Glomerular visceral epithelial cell (primary cell): ENCODE measurements around the gene PSMC3IP.
"Not testable (repeated sequence)": the region's sequence is repeated elsewhere in the genome, so short reads cannot be mapped to it uniquely, and the experiment has no call there.

Experiments
- DNase-seq: peaks from one replicate; pipeline ENCODE4 v3.0.0-alpha.2; 2016; ENCODE audit errors: extremely low spot score

PSMC3IP gene, protein sequence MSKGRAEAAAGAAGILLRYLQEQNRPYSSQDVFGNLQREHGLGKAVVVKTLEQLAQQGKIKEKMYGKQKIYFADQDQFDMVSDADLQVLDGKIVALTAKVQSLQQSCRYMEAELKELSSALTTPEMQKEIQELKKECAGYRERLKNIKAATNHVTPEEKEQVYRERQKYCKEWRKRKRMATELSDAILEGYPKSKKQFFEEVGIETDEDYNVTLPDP

GRCh38 chr17:42577532-42578281 is at the start of gene PSMC3IP:
TSS of gene PSMC3IP (minus strand) at chr17:42577729. CDS start at chr17:42577686, 43 bp downstream.
- peak; percentile 95 for DNase-seq

DNA sequence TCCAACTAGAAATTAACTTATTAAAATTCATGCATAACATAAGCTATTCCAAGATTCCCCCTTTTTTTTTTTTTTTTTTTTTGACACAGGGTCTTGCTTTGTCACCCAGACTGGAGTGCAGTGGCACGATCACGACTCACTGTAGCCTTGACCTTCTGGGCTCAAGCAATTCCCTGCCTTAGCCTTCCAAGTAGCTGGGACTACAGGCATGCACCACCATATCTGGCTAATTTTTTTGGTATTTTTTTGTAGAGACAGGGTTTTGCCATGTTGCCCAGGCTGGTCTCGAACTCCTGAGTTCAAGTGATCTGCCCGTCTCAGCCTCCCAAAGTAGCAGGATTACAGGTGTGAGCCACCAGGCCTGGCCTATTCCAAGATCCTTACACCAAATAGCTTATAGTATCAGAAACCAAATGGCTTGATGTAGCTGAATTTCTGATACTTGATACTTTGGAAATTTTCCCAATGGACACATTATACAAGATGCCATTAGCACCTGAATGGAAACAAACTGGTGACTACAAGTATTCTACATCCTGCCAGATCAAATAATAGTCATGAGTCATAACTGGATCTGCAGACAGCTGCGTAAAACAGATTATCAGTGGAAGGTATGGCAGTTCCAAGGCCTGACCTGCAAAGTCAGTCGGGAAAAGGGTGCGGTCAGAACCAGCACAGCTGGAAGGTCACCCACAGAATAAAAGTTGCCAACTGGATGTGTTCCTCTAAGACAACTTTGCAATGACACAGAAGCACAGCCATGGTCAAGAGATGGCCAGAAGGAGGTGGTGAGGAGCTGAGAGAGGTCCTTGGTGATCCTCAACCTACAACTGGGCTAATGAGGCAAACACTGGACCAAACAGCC is 46.4 kb upstream of the PSMC3IP start:
- peak; percentile 35 for DNase-seq

- no peak for DNase-seq
Observed at GRCh38 chr17:42623271-42623670, 45.7 kb upstream of the PSMC3IP start.

DNA sequence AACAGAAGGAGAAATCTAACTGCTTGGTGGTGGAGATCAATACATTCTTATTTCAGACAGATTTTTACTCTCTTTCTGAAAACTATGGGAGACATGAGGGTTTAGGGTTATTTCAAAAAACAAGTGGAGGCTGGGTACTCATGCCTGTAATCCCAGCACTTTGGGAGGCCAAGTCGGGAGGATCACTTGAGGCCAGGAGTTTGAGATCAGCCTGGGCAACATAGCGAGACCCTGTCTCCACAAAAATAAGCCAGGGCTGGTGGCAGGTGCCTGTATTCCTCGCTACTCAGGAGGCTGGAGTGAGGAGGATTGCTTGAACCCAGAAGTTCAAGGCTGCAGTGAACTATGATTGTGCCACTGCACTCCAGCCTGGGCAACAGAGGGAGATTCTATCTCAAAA is 44.5 kb upstream of the PSMC3IP start:
- DNase-seq, result not testable (repeated sequence)

GRCh38 chr17:42618442-42619150 is 41.1 kb upstream of the PSMC3IP start:
- peak; percentile 52 for DNase-seq

- DNase-seq, result no peak
Observed at GRCh38 chr17:42617956-42618431, 40.5 kb upstream of the PSMC3IP start.

DNA sequence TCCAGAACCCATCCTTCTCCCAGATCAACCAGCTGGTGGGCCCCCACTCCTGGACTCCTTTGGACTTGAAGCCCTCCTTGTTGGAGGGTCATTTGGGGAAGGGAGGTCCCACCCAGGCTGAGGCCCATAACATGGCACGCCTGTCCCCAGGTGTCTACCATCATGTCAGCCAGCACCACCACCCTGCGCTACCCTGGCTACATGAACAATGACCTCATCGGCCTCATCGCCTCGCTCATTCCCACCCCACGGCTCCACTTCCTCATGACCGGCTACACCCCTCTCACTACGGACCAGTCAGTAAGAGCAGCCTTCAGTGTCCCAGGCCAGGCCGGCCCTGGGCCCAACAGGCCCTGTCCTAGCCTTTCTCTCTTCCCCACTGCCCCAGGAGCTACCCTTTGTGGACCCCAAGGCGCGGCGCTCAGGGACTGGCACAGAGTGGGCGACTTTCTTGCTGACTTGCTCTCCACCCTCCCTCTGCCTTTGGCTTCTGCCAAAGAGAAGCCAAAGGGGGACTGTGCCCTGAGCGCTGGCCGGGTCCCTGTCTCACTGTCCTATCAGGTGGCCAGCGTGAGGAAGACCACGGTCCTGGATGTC is 36.3 kb upstream of the PSMC3IP start:
- DNase-seq, result no peak

DNA sequence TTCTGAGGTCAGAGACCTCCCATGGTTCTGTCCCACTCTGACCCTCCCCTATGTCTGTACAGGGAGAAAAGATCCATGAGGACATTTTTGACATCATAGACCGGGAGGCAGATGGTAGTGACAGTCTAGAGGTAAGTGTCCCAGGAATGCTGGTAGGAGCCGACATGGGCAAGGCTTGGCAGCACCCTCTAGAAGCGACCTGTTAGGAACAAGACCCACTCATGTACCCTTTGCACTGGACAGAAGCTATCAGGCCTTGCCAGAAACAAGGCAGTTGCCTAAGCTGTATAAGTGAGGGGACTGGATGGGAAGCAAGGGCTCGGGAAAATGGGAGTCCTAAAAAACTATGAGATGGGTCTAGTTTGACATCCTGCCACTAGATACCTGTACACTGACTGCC is 34.5 kb upstream of the PSMC3IP start:
- no peak for DNase-seq

- DNase-seq, result peak; percentile 24
Observed at GRCh38 chr17:42609814-42610801, 32.6 kb upstream of the PSMC3IP start.

- peak; percentile 100 for DNase-seq
Observed at GRCh38 chr17:42609182-42609813, 31.8 kb upstream of the PSMC3IP start, which contains the start of the genes RETREG3 and TUBG1. TSS of gene RETREG3 (minus strand) at chr17:42609374. CDS start at chr17:42609324, 50 bp downstream. TSS of gene TUBG1 (plus strand) at chr17:42609683. CDS start at chr17:42609738, 55 bp downstream.

GRCh38 chr17:42608305-42609181 is 31.0 kb upstream of the PSMC3IP start:
- DNase-seq, result peak; percentile 11

DNA sequence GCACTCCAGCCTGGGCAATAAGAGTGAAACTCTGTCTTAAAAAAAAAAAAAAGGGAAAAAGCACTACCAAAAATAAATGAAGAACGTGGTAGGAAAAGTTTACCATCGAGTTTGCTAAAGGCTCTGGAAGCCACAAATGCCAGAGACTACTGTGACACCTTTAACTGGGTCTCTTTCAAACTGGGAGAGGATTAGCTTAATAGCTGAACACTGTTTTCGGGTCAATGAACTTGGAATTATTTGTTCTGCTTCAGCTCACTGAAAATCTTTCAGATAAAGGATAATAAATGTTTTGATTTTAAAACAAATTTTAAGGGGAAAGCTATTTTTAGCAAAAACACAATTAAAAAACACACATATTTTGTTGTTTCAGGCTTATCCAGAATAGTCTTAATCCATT is 30.2 kb upstream of the PSMC3IP start:
- DNase-seq, result no peak

DNA sequence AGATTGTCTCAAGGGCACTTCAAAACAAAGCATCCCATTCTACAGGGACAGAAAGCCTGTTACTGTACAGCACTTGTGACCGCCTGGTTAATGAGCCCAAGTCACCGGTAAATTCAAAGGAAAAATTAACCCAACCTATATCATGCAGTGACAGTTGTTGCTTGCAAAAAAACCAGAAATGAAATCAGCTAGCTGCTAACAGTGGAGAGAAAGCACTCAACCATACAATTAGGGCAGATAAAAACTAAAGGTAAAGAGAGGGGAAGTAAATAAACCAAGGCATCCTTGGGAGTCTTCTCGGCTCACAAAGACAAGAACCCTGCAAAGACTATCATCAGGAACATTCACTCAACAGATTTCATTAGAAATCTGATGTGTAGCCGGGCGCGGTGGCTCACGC is 25.8 kb upstream of the PSMC3IP start:
- no peak for DNase-seq

GRCh38 chr17:42598905-42599304 is 21.4 kb upstream of the PSMC3IP start:
- no peak for DNase-seq

DNA sequence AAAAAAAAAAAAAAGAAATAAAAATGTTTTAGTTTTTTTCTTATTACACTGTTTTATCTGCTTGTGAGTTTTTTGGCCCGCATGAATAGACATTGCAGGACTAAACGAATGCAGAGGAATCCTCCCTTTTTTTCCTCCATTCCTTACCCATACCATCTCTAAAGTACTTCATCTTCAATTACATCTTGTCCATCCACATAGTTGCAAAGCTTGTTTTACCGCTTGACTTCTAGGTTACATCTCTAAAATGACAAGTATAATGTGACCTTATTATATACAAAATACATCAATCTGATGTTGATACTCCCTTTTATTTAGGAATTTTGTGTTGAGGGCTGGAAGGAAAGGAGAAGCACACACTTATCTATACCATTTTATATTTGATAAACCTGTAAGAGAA is 18.9 kb upstream of the PSMC3IP start:
- DNase-seq, result no peak

DNA sequence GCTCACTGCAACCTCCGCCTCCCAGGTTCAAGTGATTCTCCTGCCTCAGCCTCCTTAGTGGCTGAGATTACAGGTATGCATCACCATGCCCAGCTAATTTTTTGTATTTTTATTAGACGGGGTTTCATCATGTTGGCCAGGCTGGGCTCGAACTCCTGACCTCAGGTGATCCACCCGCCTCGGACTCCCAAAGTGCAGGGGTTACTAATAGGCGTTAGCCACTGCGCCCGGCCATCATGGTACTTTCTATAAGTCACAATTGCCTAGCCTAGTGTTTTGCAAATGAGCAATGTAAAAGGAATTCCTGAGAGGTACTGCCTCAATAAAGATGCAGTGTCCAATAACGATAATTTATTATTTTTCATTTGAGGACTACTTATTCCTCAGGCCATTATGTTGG is 13.9 kb upstream of the PSMC3IP start:
- no peak for DNase-seq

DNA sequence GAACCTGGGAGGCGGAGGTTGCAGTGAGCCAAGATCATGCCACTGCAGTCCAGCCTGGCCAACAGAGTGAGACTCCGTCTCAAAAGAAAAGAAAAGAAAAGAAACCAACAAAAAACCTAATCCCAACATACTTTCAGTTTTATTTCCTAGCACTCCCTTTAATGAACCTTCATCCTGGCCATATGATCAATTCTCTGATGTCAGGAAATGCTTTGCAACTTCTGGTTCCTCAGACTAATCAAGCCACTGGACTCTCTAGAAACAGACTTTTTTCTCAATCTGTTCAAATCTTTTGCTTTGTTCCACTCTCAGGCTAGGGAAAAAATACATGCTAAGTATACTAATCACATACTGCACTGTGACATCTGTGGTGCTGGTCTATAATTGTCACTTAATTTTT is 13.4 kb upstream of the PSMC3IP start:
- no peak for DNase-seq

DNA sequence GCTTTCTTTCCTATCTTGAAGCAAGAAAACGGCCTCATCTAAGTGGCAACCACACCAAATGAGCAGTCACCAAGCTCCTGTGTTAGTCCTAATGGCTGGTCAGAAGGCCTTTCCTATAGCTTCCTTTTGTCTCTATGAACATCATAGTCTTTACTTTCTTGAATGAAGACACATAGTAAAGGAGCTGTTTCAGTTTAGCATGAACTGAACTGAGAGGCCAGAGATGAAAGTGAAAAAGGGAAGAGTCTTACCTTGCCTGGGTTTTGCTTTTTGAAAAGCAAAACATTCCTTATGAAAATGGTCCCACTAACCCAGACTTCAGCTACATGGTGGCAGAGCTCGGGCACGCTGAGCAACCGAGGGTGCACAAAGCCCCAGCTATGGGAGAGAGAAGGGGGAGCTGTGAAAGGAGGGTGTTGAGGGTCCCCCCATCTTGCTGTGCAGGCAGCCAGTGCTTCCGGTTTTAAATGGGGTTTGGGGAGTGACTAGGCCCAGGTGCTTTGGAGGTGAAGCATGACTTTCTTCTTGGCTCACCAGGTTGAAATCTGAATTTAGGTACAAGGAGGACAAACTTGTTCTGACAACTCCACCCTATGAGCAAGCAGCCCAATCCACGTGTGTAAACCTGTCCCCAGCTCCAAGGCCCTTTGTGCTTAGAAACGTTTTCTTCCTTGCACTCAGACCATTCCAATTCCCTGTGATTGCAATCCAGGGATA is 9.1 kb upstream of the PSMC3IP start:
- DNase-seq, result no peak
